GM11168 (cell line): ENCODE results near the gene GPR146.

ENCODE experiments used
- in situ Hi-C: fragments of 300-500 bp; cut with MboI; formaldehyde crosslinking; loops from one replicate; pipeline ENCODE4 v1.12.0; 2022; ENCODE audit warnings: low sequenced_read_pairs; ENCODE audit not compliant: unreplicated experiment

The GPR146 gene

GRCh38 chr7:1040790-1041189 is 3.6 kb upstream of the GPR146 start:
- in situ Hi-C loops: no loop called here

- in situ Hi-C loops: no loop called here
Measured at GRCh38 chr7:1041551-1042491, 2.5 kb upstream of the GPR146 start.

GRCh38 chr7:1042492-1042833 is 1.9 kb upstream of the GPR146 start:
- in situ Hi-C loops: no loop called here

- in situ Hi-C loops: no loop called here
Measured at GRCh38 chr7:1043552-1044188, 676 bp upstream of the GPR146 start.

- in situ Hi-C loops: no loop called here
Measured at GRCh38 chr7:1045069-1046063, 1.0 kb downstream of the GPR146 start.

GRCh38 chr7:1046722-1047679 is 2.7 kb downstream of the GPR146 start:
- in situ Hi-C loops: no loop called here

- in situ Hi-C loops: no loop called here
Measured at GRCh38 chr7:1049006-1049741, 4.8 kb downstream of the GPR146 start.

- in situ Hi-C loops: no loop called here
Measured at GRCh38 chr7:1049801-1050200, 5.5 kb downstream of the GPR146 start.

- in situ Hi-C loops: no loop called here
Measured at GRCh38 chr7:1050254-1050906, 6.0 kb downstream of the GPR146 start.

- in situ Hi-C loops: no loop called here
Measured at GRCh38 chr7:1050956-1051690, 6.8 kb downstream of the GPR146 start.

GRCh38 chr7:1052031-1052818 is 7.9 kb downstream of the GPR146 start:
- in situ Hi-C loops: no loop called here

- in situ Hi-C loops: no loop called here
Measured at GRCh38 chr7:1053002-1053411, 8.7 kb downstream of the GPR146 start.

- in situ Hi-C loops: no loop called here
Measured at GRCh38 chr7:1053816-1054370, 9.5 kb downstream of the GPR146 start.

- in situ Hi-C loops: no loop called here
Measured at GRCh38 chr7:1054438-1054837, 10.1 kb downstream of the GPR146 start.

GRCh38 chr7:1054861-1055450 is 10.6 kb downstream of the GPR146 start:
- in situ Hi-C loops: no loop called here

GRCh38 chr7:1055491-1055955 is 11.2 kb downstream of the GPR146 start:
- in situ Hi-C loops: no loop called here
